NOMO-1 treated with DMSO at 0.1 percent for 48 hours (cell line): ENCODE results near the gene SUGCT.

Experiments
- DNase-seq: peaks from one replicate; lab custom pipeline; 2025; ENCODE audit not compliant: unreplicated experiment; lab: John Stamatoyannopoulos, UW

SUGCT gene

DNA sequence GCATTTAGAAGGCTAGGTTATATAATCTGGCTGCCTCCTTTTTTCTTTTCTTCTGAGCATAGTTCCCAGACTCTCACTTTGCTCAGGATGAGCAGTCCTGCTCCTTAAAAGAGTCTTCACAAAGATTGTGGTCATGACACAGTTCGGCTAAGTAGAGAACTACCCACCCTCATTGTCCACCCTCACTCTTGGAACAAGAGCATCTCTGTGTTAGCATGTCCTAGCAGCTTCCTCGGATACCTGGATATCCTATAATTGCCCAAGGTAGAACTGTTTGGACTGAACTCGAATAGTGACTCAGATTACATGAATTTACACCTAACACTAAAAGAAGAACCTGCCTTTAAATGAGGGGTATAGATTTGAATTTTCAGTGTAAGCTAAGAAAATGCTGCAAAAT lies 572.0 kb downstream of the SUGCT start:
- no peak for DNase-seq

DNA sequence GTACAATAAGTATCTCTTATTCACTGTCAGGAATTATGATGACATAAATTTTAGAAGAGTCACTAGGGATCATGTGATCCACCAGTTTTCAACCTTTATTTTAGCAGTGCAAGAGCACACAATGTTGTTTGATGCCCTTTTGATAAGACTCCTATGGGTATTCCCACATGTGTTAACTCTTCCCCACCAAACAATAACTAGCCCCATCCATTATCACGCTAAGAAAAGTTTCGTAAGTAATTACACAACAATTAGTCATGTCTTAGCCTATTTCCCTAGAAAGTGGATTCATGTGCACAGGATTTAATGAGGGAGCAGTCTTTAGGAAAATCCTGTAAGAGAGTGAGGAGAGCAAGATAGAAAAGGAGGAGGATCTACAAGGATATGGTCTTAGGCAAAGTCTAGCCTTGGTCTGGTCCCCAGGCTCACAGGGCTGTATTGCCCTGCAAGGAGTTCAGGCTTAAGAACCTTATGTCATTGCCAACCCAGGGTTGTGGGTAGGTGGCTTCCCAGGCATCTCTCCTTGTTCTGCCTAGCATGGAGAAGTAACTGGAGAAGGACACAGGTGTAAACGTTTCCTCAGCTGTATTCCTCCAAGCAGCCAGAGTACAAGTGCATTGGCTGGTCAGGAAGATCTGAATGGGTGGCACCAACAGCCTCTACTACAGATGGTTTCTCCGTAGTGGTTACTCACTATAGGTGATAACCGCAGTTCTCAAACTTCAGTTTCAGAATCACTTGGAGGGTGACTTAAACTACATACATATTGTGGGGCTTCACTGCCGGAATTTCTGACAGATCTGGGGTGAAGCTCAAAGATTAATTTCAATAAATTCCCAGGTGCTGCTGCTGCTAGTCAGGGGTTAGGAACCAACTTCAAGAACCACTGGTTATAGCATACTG lies 574.5 kb downstream of the SUGCT start:
- no peak for DNase-seq

DNA sequence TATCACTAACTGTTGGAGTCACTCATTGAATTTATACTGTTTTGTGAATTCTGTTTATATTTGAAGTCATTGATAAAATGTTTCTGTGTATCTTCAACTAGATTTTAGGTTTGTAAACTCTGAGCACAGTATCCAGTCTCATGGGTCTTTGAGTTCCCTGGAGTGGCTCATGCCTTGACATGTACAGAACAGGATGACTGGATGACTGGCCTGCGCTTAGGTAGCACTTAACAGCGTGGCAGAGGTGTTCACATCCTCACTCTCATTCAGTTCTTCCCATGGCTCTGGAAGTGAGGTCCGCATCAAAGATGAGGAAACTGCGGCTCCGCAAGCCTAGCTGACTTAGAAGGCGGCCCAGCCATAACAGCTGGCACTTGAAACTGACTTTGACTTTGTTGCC lies 576.9 kb downstream of the SUGCT start:
- no peak for DNase-seq

DNA sequence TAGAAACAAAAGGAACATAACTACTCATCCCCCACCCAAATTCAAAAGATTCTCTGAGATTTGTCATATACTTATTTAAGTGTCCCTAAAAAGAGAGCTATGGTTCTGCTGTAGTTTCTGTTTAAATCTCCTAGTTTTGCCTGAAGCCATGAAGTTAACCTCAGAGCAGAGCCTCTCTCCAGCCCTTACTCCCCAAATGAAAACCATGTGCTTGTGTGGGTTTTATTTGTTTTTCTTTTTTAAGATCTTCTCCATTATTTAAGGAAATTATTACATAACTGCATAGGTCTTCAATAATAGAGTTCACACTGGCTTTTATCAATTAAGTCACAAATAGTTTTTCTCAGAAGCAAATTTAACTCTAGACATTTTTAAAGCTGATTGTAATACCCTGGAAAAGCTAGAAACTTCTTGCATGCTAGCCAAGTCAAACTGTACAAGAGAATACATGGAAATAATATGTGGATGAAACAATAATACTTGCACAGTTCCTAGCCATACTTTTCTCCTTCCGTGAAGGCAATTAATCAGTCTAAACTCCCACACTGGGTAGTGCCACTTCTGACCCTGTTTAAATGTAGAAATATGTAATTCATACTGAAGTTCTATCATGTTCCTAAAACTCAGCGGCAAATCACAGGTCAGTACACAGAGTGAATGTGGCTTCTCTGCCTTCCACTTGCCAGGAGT lies 579.7 kb downstream of the SUGCT start:
- DNase-seq, result no peak

DNA sequence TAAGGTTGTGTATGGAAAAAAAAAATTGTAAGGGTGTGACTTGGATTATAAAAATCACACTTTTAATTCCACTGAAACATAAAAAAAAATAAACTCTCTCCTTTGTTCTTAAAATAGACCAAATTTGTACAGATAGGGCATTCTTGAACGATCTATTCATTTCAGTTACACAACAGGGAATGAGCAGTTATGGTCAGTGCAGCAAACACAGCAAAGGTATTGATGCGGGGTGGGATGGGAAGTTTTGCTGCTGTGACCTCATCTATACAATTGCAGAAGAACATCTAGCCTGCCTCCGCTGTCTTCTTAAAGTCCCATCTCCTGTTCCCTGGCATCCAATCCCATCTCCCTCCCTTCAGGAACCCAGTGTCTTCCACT lies 580.2 kb downstream of the SUGCT start:
- no peak for DNase-seq

DNA sequence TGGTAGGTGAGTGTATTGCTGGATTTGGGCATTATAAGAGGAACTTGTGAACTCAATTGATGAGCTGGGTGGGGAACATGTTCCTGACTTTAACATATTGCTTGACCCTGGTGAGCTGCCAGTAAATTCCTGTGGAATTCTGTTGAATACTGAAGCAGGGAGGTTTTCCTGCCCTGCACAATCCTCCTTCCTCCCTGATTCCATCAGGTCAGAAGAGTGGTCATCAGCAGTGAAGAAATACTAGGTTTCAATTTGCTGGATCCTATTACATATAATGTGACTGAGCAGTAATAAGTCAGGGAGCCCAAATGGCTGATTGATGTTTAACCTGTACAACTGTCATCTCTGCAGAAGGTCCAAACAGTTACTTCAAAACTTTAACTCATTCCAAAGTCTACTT lies 581.2 kb downstream of the SUGCT start:
- DNase-seq, result no peak

DNA sequence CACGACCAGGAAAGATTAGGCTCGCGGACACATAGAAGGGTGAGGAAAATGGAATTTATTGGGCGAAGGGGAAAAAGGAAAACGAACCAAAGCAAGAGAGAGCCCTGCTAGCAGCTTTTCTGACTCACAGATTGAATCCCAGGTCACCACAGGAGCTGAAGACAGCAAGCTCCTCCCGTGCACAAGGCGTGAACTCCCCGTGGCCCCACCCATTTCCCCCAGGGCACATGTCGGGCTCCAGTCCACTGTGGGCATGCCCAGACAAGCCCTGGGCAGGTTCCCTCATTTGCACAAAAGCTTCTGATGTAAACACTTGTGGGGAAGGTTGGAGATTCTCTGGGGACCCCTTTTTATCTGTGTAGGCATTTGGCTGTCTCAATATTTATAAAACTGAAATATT lies 582.4 kb downstream of the SUGCT start:
- DNase-seq, result peak; percentile 87

DNA sequence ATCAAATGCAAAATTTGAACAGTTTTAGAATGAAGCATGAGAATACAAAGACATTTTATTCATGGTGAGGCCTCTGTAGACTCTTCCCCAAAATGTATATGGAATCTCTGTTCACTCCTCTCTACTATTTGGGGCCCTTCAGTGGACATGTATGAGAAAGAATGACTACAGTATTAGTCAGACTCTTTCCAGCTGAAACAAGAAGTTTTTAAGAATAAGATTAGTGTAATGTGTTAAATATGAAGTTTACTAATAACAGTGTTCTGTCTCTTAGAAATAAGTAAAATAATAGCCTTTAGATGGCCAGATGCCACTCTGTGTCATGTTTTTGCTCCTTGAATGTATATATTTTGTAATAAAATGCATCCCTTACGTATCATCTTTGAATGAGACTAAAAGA lies 585.6 kb downstream of the SUGCT start:
- no peak for DNase-seq

DNA sequence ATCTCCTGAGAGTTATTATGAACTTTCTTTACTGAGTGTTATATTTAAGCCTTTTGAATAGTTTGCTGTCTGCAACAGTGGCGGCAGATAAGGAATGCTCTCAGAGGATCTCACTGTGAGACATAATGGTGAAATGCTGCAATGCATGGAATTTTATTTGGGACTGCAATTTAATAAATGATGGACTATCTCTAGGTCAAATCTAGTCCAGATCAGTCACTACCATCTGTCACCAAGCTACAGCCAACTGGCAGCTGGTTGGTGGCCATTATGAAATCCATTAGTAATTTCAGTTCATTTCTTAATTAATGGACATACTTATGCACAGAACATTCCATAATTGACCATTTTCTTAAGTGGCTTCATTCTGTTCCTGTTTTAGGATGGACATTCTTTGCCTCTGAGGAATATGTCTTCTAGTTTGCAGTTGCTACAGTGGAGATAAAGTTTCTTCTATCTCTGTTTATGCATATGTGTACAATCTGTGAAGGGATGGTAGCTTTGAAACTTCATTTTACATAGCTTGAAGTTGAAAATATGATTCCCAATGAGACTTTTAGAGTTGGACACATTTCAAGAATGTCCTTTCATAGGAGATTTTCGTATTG lies 586.6 kb downstream of the SUGCT start:
- DNase-seq, result no peak

DNA sequence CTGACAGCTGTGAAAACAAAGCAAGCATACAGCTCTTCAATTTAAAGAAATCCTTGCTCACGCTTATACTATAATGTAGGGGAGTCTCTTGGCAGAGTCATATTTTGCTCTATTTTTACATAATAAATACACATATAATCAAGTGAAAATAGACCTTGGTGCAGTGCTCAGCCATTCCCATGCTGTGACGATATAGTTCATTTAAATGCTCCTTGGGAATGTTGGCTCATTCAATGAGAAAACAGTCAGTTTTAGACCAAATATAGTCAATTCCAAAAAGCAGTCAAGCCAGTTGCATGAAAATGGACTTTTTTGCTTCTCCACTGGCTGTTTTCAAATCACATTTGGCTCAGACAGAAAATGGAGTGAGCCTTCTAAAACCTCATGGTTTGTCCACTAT lies 587.4 kb downstream of the SUGCT start:
- no peak for DNase-seq

DNA sequence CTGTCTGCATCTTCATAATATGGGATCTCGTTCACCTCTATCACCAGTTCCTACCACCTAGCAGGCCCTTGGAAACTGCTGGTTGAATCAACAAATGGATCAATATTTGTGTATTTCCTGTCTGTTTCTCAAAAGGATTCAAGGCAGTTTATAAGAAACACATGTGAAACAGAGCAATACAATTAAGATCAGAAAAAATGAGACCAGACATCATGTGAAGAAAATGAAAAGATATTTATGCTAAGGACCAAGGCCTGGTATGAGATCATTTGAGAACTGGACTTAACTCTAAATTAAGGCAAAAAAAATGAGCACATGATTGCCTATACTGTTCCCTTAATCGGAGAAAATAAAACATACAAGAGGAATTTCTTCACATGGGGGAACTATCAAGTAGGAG lies 589.0 kb downstream of the SUGCT start:
- no peak for DNase-seq

DNA sequence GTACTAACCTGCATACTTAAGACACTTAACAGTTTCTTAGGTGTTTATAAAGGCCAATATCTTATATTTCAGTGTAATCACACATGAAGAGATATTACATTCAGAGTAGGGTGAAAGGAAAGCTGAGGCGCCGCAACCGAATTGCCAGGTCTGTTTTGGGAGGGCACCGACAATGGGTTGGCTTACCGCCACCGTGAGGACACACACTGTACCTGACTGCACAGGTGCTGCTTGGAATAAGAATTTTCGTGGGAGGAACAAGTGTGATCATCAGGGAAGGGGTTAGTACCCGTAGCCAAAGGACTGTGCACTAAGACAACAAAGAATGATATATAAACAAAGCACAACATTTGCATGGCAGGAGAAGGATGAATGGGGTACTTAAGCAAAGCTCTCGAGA lies 591.8 kb downstream of the SUGCT start:
- DNase-seq, result no peak

DNA sequence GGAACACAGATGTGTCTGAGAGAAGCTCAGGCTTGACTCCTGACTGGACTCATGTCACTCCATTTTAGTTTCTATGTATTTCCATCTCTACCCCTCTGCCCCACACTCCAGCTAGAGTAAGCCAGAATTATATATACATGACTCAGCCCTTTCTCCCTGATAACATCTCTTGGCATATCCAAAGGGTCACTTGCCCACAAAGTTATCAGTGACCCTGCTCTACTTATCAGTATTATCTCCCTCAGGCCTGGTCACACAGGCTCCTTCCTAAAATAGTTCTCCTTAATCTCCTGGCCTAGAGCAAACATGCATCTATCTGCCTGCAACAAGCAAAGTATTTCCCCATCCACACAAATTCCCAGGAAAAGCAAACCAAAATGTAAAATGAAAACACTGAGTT lies 598.3 kb downstream of the SUGCT start:
- DNase-seq, result no peak

DNA sequence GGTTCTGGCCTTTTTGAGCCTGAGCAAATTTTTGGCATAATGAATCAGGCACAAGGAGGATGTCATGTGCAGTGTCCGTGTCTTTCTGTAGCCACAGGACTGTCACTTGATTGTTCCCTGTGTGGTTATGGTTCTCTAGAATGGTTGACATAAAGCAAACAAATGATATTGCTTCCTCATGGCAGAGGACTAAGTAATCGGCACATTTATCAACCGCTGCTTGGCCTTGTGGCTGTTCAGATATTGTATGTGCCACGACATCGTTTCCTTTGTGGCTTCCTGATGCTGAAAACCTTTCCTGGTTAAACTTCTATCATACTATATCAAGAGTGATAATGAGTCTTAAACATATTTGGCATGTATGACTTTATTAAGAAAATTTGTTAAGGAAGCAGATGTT lies 598.8 kb downstream of the SUGCT start:
- DNase-seq, result peak; percentile 53

DNA sequence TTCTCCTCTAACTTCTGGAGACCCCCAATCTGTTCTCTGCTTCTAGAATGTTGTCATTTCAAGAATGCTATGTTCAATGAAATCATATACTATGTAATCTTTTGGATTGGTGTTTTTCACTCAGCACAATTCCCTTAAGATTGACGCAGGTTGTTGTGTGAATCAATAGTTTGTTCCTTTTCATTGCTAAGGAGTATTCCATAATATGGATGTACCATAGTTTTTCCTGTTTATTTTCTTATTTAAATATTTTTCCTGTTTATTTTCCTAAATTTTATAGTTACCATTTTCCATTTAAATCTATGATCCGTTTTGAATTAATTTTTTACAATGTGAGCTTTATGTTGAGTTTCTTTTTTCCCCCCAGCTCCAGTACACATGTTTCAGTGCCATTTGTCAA lies 604.5 kb downstream of the SUGCT start:
- no peak for DNase-seq

DNA sequence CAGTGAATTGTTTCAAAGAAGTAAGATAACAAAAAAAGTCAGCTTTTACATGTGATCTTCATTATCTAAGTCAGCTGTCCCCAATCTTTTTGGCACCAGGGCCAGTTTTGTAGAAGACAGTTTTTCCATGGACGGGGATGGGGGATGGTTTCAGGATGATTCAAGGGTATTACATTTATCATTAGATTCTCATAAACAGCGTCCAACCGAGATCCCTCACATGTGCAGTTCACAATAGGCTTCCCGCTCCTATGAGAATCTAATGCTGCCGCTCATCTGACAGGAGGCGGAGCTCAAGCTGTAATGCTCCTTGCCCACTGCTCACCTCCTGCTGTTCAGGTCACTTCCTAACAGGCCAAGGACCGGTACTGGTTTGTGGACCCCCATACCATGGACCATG lies 607.5 kb downstream of the SUGCT start:
- no peak for DNase-seq

DNA sequence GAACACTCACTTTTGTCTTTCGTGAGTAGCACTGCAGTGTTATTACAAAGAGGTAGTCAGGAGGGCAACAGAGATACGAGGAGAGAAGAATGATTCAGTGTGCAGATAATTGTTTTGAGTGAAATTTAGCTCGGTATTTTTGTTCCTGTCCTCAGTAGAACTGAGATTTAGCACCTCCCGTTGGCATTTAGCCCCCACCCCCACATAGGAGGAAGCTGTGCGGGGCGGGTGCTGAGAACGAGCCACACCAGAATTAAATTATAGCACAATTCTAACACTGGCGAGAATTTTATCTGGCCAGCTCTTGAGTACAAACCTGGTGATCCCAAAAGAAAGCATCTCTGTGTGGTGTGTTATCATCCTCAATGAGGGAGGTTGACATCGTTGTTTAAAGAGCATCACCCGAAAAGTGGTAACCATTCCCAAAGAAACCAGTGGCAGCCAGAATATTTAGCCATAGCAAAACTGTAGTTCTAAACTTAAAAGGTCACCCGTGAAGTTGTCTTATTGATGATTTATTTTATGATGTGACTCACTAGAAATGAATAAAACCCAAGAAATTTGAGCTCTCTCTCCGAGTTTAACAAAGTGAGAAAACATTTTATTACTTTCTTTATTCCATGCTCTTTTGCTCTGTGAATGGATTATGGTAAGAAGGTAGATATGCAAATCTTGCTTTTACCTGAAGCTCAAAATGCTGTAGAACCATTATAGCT lies 612.2 kb downstream of the SUGCT start:
- DNase-seq, result peak; percentile 55

DNA sequence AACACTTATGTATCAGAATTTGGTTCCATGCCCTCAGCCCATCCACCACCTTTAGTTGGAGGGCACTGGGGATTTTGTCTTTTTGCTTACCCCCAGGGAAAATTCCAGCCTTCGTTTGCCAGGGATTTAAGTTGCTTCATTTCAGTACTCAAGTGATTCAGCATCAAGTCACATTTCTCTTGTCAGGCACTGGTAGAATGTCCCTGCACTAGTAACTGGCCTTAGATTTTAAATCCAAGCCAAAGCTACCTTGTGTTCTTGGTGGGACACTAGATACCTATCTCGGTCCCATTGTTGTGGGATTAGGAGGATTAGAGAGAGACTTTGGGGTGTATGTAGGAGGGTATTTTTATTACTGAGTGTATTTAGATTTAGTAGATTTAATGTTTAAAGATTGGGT lies 613.1 kb downstream of the SUGCT start:
- DNase-seq, result no peak

DNA sequence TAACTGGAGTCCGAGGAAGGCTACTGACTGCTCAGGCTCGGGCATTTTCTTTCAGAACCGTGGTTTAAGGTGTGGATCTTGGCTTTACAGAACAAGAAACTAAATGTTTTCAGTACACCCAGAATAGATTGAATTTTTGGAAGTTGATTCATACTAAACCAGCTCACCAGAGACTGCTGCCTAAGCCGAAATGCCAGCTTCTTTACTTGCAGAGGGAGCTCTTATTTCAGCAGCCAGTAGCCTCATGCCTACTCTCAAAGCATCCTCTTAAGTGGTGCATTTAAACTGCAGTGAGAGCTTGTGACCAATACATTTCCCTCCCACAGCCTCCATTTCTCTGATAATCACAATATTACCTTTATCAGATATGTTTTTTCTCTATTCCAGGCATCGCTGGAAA lies 615.1 kb downstream of the SUGCT start:
- no peak for DNase-seq

DNA sequence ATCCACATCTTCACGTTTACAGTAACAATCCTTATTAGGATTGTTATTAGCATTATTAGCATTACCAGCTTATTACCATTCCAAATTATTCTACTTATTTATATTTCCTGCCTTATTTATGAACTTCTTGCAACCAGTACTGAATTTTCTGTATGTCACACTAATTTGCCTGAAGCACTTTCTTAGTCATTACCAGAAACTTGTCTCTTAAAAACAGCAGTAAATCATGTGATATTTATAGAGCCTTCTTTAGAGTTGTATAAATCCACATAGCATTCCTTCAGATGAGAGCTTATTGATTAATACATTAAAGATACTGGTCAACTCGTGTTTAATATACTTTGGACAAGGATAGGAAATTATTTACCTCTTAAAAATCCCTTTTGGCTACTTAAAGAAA lies 618.6 kb downstream of the SUGCT start:
- DNase-seq, result no peak

DNA sequence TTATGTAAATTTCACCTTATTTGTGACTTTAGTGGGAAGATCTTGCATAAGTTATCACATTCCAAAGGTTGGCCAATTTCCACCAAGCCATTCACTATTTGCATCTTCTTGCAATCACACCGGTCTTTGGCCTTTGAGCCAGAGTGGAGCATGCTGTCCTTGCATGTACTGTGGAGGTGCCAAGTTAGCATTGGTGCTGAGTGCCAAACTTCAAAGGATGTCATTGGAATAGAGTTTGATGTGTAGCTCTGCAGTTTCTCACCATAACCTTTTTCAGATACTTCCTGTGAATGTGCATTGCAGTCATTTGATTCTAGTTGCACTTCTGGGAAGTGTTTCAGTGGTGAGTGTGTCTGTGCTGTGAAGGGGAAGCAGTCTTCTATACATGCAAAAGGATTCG lies 620.6 kb downstream of the SUGCT start:
- DNase-seq, result peak; percentile 17

DNA sequence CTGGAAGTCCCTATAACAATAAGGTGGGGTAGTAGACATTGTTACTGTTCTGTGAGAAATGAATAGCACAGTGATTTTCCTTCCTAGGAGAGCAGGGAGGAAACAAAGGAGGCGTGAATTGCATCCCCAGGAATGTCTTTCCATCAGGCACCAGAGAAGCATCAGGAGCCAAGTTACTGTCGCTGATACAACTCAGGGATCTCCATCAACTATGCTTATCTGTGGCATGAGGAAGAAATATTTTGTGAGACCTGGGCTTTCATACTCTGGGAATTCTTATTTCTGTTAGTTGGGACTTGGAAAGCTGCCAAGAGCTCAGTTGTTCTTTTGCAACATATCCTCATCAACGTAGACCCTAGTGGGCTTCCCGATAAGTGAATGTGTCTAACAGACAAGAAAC lies 622.3 kb downstream of the SUGCT start:
- no peak for DNase-seq
